ENCODE measurements around the gene GRP.
A peak's percentile ranks its signal among the peaks of the same experiment; 100 is the strongest.

GRP gene

DNA sequence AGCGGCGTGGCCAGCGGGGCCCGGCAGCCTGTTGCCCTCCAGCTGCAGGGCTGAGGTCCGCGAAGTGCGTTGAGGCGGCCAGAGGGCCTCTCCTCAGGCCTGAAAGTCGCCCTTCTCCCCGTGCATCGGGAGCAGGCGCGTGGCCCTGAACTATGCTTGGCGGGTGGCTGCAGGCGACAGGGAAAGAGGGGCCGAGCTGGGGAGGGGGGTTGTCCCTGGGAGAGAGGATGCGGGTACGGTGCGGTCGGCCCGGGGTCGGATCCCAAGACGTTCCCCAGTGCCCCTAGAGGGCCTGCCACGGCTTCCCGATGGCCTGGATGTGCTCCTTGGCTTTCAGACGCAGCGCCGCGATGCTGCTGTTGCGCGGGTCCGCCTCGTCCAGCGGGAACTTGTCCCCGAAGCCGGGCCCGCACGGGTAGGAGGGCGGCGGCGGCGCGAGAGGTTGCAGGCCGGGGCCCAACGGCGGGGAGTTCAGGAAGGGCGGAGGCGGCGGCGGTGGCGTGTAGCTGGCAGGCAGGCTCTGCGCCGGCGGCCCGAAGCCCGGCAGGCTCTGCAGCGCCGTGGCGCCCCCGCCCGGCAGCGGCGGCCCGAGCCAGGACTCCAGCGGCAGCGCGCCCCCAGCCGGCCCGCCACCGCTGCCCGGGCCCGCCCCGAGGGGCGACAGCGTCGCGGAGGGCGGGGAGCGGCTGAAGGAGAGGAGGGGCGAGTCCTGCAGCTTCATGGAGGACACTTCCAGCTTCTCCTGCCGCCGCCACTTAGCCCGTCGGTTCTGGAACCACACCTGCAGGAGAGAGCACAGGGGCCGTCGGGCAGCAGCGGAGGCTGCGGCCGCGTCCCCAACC is 49.0 kb downstream of the GRP start:
- peaks cover 89% of the 10 kb centered on the region for H3K27me3 ChIP-seq (ENCODE audit: low read depth, low read length)
- H3K27ac ChIP-seq (ENCODE audit: low read length) = no peak overlapping the region
- H3K4me1 ChIP-seq (ENCODE audit: control insufficient read depth in 1 of 2, insufficient read depth in 2 of 2, low read length in 2 of 2) = peaks cover 0 to 46% of the 10 kb centered on the region in 2 donors
- H3K4me3 ChIP-seq (ENCODE audit: low read depth in 1 of 2, low read length in 2 of 2) = peak overlapping the region in 1 of 2 donors; percentile 41
- no peaks in the 10 kb centered on the region for H3K9me3 ChIP-seq (ENCODE audit: control insufficient read depth in 1 of 2, low read length in 2 of 2)
- no peaks in the 10 kb centered on the region for H3K36me3 ChIP-seq (ENCODE audit: control insufficient read depth in 1 of 2, insufficient read depth in 2 of 2, low read length in 2 of 2)

- H3K27me3 ChIP-seq (ENCODE audit: low read depth, low read length) = peaks cover 90% of the 10 kb centered on the region
- H3K4me1 ChIP-seq (ENCODE audit: control insufficient read depth in 1 of 2, insufficient read depth in 2 of 2, low read length in 2 of 2) = peaks cover 0 to 48% of the 10 kb centered on the region in 2 donors
- H3K9me3 ChIP-seq (ENCODE audit: control insufficient read depth in 1 of 2, low read length in 2 of 2) = no peaks in the 10 kb centered on the region
- H3K27ac ChIP-seq (ENCODE audit: low read length) = no peak overlapping the region
- H3K36me3 ChIP-seq (ENCODE audit: control insufficient read depth in 1 of 2, insufficient read depth in 2 of 2, low read length in 2 of 2) = no peaks in the 10 kb centered on the region
- peak overlapping the region in 1 of 2 donors; percentile 41 for H3K4me3 ChIP-seq (ENCODE audit: low read depth in 1 of 2, low read length in 2 of 2)
Observed at GRCh38 chr18:59269563-59270119, 49.7 kb downstream of the GRP start.

GRCh38 chr18:59270689-59271257 is 50.8 kb downstream of the GRP start:
- Histone ChIP-seq H3K27ac (ENCODE audit: low read length) (no peak overlapping the region), H3K36me3 (ENCODE audit: control insufficient read depth in 1 of 2, insufficient read depth in 2 of 2, low read length in 2 of 2) (no peaks in the 10 kb centered on the region), H3K4me1 (ENCODE audit: control insufficient read depth in 1 of 2, insufficient read depth in 2 of 2, low read length in 2 of 2) (peaks cover 0 to 48% of the 10 kb centered on the region in 2 donors), H3K9me3 (ENCODE audit: control insufficient read depth in 1 of 2, low read length in 2 of 2) (no peaks in the 10 kb centered on the region), H3K27me3 (ENCODE audit: low read depth, low read length) (peaks cover 90% of the 10 kb centered on the region), H3K4me3 (ENCODE audit: low read depth in 1 of 2, low read length in 2 of 2) (no peak overlapping the region)

DNA sequence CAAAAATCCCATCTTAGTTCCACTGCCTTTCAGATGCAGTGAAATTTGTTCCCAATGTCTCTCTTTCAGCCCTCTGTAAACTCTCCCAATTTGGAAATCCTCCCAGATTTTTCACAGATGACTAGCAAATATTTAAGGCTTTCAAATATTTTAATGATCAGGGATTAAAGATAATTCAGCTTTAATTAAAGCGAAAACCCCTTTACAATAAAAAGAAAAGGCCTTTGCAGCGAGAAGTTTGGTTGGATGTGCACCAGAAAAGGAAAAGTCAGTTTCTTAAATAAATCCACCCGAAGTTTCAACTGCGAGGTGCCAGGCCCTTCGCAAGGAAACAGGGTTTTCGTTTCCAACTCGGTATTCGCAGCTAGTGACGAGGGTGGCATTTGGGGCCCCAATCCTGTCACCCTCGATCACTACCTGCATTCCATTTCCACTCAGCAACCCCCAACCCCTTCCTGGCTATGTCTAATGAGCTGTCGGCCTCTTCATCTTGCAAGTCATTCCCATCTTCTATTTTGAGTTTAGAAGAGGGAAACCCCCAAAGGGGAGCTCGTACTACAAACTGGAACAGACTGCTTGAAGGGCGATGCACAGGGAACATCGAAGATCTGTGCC is 51.8 kb downstream of the GRP start:
- peaks cover 0 to 48% of the 10 kb centered on the region in 2 donors for H3K4me1 ChIP-seq (ENCODE audit: control insufficient read depth in 1 of 2, insufficient read depth in 2 of 2, low read length in 2 of 2)
- peak overlapping the region in 1 of 2 donors; percentile 57 for H3K4me3 ChIP-seq (ENCODE audit: low read depth in 1 of 2, low read length in 2 of 2)
- peaks cover 89% of the 10 kb centered on the region for H3K27me3 ChIP-seq (ENCODE audit: low read depth, low read length)
- no peaks in the 10 kb centered on the region for H3K9me3 ChIP-seq (ENCODE audit: control insufficient read depth in 1 of 2, low read length in 2 of 2)
- H3K36me3 ChIP-seq (ENCODE audit: control insufficient read depth in 1 of 2, insufficient read depth in 2 of 2, low read length in 2 of 2) = no peaks in the 10 kb centered on the region
- no peak overlapping the region for H3K27ac ChIP-seq (ENCODE audit: low read length)

- peaks cover 0 to 46% of the 10 kb centered on the region in 2 donors for H3K4me1 ChIP-seq (ENCODE audit: control insufficient read depth in 1 of 2, insufficient read depth in 2 of 2, low read length in 2 of 2)
- H3K27me3 ChIP-seq (ENCODE audit: low read depth, low read length) = peaks cover 85% of the 10 kb centered on the region
- H3K36me3 ChIP-seq (ENCODE audit: control insufficient read depth in 1 of 2, insufficient read depth in 2 of 2, low read length in 2 of 2) = no peaks in the 10 kb centered on the region
- H3K27ac ChIP-seq (ENCODE audit: low read length) = no peak overlapping the region
- H3K9me3 ChIP-seq (ENCODE audit: control insufficient read depth in 1 of 2, low read length in 2 of 2) = no peaks in the 10 kb centered on the region
- peak overlapping the region; percentile 11 to 57 for H3K4me3 ChIP-seq (ENCODE audit: low read depth in 1 of 2, low read length in 2 of 2)
Observed at GRCh38 chr18:59272221-59272888, 52.4 kb downstream of the GRP start.

GRCh38 chr18:59272891-59273758 is 53.2 kb downstream of the GRP start, which contains the start of gene RAX:
Gene RAX (minus strand): TSS chr18:59273454. CDS start chr18:59273206, 248 bp downstream.
- peaks cover 0 to 38% of the 10 kb centered on the region in 2 donors for H3K4me1 ChIP-seq (ENCODE audit: control insufficient read depth in 1 of 2, insufficient read depth in 2 of 2, low read length in 2 of 2)
- peaks cover 77% of the 10 kb centered on the region for H3K27me3 ChIP-seq (ENCODE audit: low read depth, low read length)
- H3K9me3 ChIP-seq (ENCODE audit: control insufficient read depth in 1 of 2, low read length in 2 of 2) = no peaks in the 10 kb centered on the region
- no peak within 1 kb of the TSS for H3K27ac ChIP-seq (ENCODE audit: low read length)
- H3K36me3 ChIP-seq (ENCODE audit: control insufficient read depth in 1 of 2, insufficient read depth in 2 of 2, low read length in 2 of 2) = no peaks in the 10 kb centered on the region
- H3K4me3 ChIP-seq (ENCODE audit: low read depth in 1 of 2, low read length in 2 of 2) = peak within 1 kb of the TSS; percentile 11 to 57

GRCh38 chr18:59273759-59274532 is 54.0 kb downstream of the GRP start:
- Histone ChIP-seq H3K27me3 (ENCODE audit: low read depth, low read length) (peaks cover 70% of the 10 kb centered on the region), H3K36me3 (ENCODE audit: control insufficient read depth in 1 of 2, insufficient read depth in 2 of 2, low read length in 2 of 2) (no peaks in the 10 kb centered on the region), H3K9me3 (ENCODE audit: control insufficient read depth in 1 of 2, low read length in 2 of 2) (no peaks in the 10 kb centered on the region), H3K27ac (ENCODE audit: low read length) (no peak overlapping the region), H3K4me1 (ENCODE audit: control insufficient read depth in 1 of 2, insufficient read depth in 2 of 2, low read length in 2 of 2) (peaks cover 0 to 30% of the 10 kb centered on the region in 2 donors), H3K4me3 (ENCODE audit: low read depth in 1 of 2, low read length in 2 of 2) (peak overlapping the region in 1 of 2 donors; percentile 57)

DNA sequence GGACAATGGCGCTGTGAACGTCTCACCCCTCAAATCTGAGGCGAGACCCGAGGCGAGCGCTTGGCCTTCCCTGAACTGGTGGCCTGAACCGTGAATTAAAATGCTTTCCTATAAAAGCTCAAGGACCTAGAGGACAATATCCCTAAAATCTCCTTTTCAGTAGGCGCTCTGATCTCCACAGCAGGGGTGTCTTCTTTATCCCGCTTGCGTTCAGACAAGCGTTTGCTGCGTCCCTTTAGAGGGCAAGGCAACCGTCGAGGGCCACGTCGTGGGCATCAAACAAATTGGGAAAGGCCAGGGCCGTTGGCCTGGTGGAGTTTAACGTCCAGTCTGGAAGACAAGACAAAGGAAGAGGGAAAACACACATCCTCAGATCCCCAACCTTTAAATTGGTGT is 54.6 kb downstream of the GRP start:
- Histone ChIP-seq H3K9me3 (ENCODE audit: control insufficient read depth in 1 of 2, low read length in 2 of 2) (no peaks in the 10 kb centered on the region), H3K4me1 (ENCODE audit: control insufficient read depth in 1 of 2, insufficient read depth in 2 of 2, low read length in 2 of 2) (peaks cover 0 to 25% of the 10 kb centered on the region in 2 donors), H3K27me3 (ENCODE audit: low read depth, low read length) (peaks cover 67% of the 10 kb centered on the region), H3K36me3 (ENCODE audit: control insufficient read depth in 1 of 2, insufficient read depth in 2 of 2, low read length in 2 of 2) (no peaks in the 10 kb centered on the region), H3K27ac (ENCODE audit: low read length) (no peak overlapping the region), H3K4me3 (ENCODE audit: low read depth in 1 of 2, low read length in 2 of 2) (no peak overlapping the region)

GRCh38 chr18:59275406-59275949 is 55.5 kb downstream of the GRP start:
- Histone ChIP-seq H3K27me3 (ENCODE audit: low read depth, low read length) (peaks cover 59% of the 10 kb centered on the region), H3K27ac (ENCODE audit: low read length) (no peak overlapping the region), H3K4me3 (ENCODE audit: low read depth in 1 of 2, low read length in 2 of 2) (no peak overlapping the region), H3K4me1 (ENCODE audit: control insufficient read depth in 1 of 2, insufficient read depth in 2 of 2, low read length in 2 of 2) (peaks cover 0 to 23% of the 10 kb centered on the region in 2 donors), H3K36me3 (ENCODE audit: control insufficient read depth in 1 of 2, insufficient read depth in 2 of 2, low read length in 2 of 2) (no peaks in the 10 kb centered on the region), H3K9me3 (ENCODE audit: control insufficient read depth in 1 of 2, low read length in 2 of 2) (no peaks in the 10 kb centered on the region)

Measured in muscle layer of duodenum (tissue), 2 donors.